CD4-positive, alpha-beta T cell treated with Interleukin-15 for 1 hour (primary cell): ENCODE data around the gene LTBP2.
A peak's percentile ranks its signal among the peaks of the same experiment; 100 is the strongest.

Experiments
- DNase-seq: peaks from one replicate; pipeline ENCODE4 v3.0.0-alpha.2; 2020

The LTBP2 gene

GRCh38 chr14:74610866-74611649, 979 bp downstream of the LTBP2 start:
- no peak for DNase-seq

- DNase-seq: no peak
Observed at GRCh38 chr14:74610199-74610865, 1.7 kb downstream of the LTBP2 start.

- DNase-seq: no peak
Observed at GRCh38 chr14:74609721-74610120, 2.3 kb downstream of the LTBP2 start.

GRCh38 chr14:74608959-74609611, 3.0 kb downstream of the LTBP2 start:
- DNase-seq: peak; percentile 83

- no peak for DNase-seq
Observed at GRCh38 chr14:74606727-74607126, 5.3 kb downstream of the LTBP2 start.

- DNase-seq: no peak
Observed at GRCh38 chr14:74605531-74606223, 6.4 kb downstream of the LTBP2 start.

GRCh38 chr14:74604911-74605310, 7.1 kb downstream of the LTBP2 start:
- DNase-seq: no peak

- no peak for DNase-seq
Observed at GRCh38 chr14:74604157-74604556, 7.9 kb downstream of the LTBP2 start.

- DNase-seq: no peak
Observed at GRCh38 chr14:74601982-74602381, 10.1 kb downstream of the LTBP2 start.

- DNase-seq: no peak
Observed at GRCh38 chr14:74599946-74600345, 12.1 kb downstream of the LTBP2 start.

GRCh38 chr14:74599321-74599761, 12.7 kb downstream of the LTBP2 start:
- DNase-seq: no peak

GRCh38 chr14:74596741-74597450, 15.1 kb downstream of the LTBP2 start:
- no peak for DNase-seq

GRCh38 chr14:74595006-74595735, 16.9 kb downstream of the LTBP2 start:
- no peak for DNase-seq

GRCh38 chr14:74594606-74595005, 17.4 kb downstream of the LTBP2 start:
- DNase-seq: no peak

- no peak for DNase-seq
Observed at GRCh38 chr14:74594029-74594428, 18.0 kb downstream of the LTBP2 start.

- DNase-seq: no peak
Observed at GRCh38 chr14:74593241-74593953, 18.6 kb downstream of the LTBP2 start.

GRCh38 chr14:74592476-74593201, 19.4 kb downstream of the LTBP2 start:
- DNase-seq: peak; percentile 32

- DNase-seq: no peak
Observed at GRCh38 chr14:74591899-74592298, 20.1 kb downstream of the LTBP2 start.

GRCh38 chr14:74591394-74591793, 20.6 kb downstream of the LTBP2 start:
- DNase-seq: no peak

GRCh38 chr14:74589291-74589879, 22.7 kb downstream of the LTBP2 start:
- DNase-seq: no peak
